Mucosa of stomach (tissue), 1 donor: ENCODE data around the gene GNAQ.

Experiments
- H3K27me3 ChIP-seq: one replicate; pipeline ENCODE4 v1.7.0; 2013; ENCODE audit warnings: mild to moderate bottlenecking, low read length; ENCODE audit not compliant: control insufficient read depth, insufficient read depth
- H3K36me3 ChIP-seq: one replicate; pipeline ENCODE4 v1.7.0; 2013; ENCODE audit warnings: low read length; ENCODE audit not compliant: control insufficient read depth, insufficient read depth
- H3K4me1 ChIP-seq: one replicate; pipeline ENCODE4 v1.7.0; 2013; ENCODE audit warnings: mild to moderate bottlenecking, low read length; ENCODE audit not compliant: control insufficient read depth, insufficient read depth
- H3K4me3 ChIP-seq: one replicate; pipeline ENCODE4 v1.7.0; 2013; ENCODE audit warnings: low read length
- H3K9ac ChIP-seq: one replicate; pipeline ENCODE4 v1.7.0; 2013; ENCODE audit warnings: mild to moderate bottlenecking, low read length, moderate library complexity
- H3K9me3 ChIP-seq: one replicate; pipeline ENCODE4 v1.7.0; 2013; ENCODE audit warnings: mild to moderate bottlenecking, low read length, moderate library complexity; ENCODE audit not compliant: control insufficient read depth
- donor health status: Pancreatic carcinoma.

The GNAQ gene

GRCh38 chr9:77927265-77927664 is 104.3 kb downstream of the GNAQ start:
- Histone ChIP-seq H3K36me3 (no peaks in the 10 kb centered on the region), H3K27me3 (no peaks in the 10 kb centered on the region), H3K9ac (no peak overlapping the region), H3K4me3 (no peak overlapping the region), H3K4me1 (peaks cover 8% of the 10 kb centered on the region), H3K9me3 (no peaks in the 10 kb centered on the region)

GRCh38 chr9:77926371-77926878 is 105.2 kb downstream of the GNAQ start:
- H3K36me3 ChIP-seq, result no peaks in the 10 kb centered on the region
- no peaks in the 10 kb centered on the region for H3K27me3 ChIP-seq
- peaks cover 8% of the 10 kb centered on the region for H3K4me1 ChIP-seq
- H3K9me3 ChIP-seq, result no peaks in the 10 kb centered on the region
- no peak overlapping the region for H3K4me3 ChIP-seq
- no peak overlapping the region for H3K9ac ChIP-seq

- Histone ChIP-seq H3K36me3 (no peaks in the 10 kb centered on the region), H3K9me3 (no peaks in the 10 kb centered on the region), H3K9ac (no peak overlapping the region), H3K27me3 (no peaks in the 10 kb centered on the region), H3K4me3 (no peak overlapping the region), H3K4me1 (peaks cover 3% of the 10 kb centered on the region)
Measured at GRCh38 chr9:77922591-77922990, 109.0 kb downstream of the GNAQ start.

GRCh38 chr9:77917800-77918199 is 113.8 kb downstream of the GNAQ start:
- H3K4me3 ChIP-seq, result no peak overlapping the region
- H3K36me3 ChIP-seq, result no peaks in the 10 kb centered on the region
- H3K9me3 ChIP-seq, result no peaks in the 10 kb centered on the region
- peaks cover 12% of the 10 kb centered on the region for H3K4me1 ChIP-seq
- H3K27me3 ChIP-seq, result no peaks in the 10 kb centered on the region
- no peak overlapping the region for H3K9ac ChIP-seq

- Histone ChIP-seq H3K36me3 (no peaks in the 10 kb centered on the region), H3K9ac (no peak overlapping the region), H3K9me3 (no peaks in the 10 kb centered on the region), H3K27me3 (no peaks in the 10 kb centered on the region), H3K4me3 (no peak overlapping the region), H3K4me1 (peaks cover 12% of the 10 kb centered on the region)
Measured at GRCh38 chr9:77916820-77917219, 114.8 kb downstream of the GNAQ start.

- Histone ChIP-seq H3K4me1 (peaks cover 12% of the 10 kb centered on the region), H3K36me3 (no peaks in the 10 kb centered on the region), H3K9me3 (no peaks in the 10 kb centered on the region), H3K4me3 (no peak overlapping the region), H3K9ac (no peak overlapping the region), H3K27me3 (no peaks in the 10 kb centered on the region)
Measured at GRCh38 chr9:77916410-77916819, 115.2 kb downstream of the GNAQ start.

GRCh38 chr9:77915744-77916143 is 115.9 kb downstream of the GNAQ start:
- no peaks in the 10 kb centered on the region for H3K27me3 ChIP-seq

GRCh38 chr9:77912895-77913693 is 118.5 kb downstream of the GNAQ start:
- H3K36me3 ChIP-seq, result no peaks in the 10 kb centered on the region
- H3K9ac ChIP-seq, result no peak overlapping the region
- no peaks in the 10 kb centered on the region for H3K9me3 ChIP-seq
- peaks cover 27% of the 10 kb centered on the region for H3K4me1 ChIP-seq
- H3K4me3 ChIP-seq, result no peak overlapping the region
- no peaks in the 10 kb centered on the region for H3K27me3 ChIP-seq

More at GRCh38 chr9:77915744-77916143, 115.9 kb downstream of the GNAQ start:
- peaks cover 17% of the 10 kb centered on the region for H3K4me1 ChIP-seq
- no peak overlapping the region for H3K9ac ChIP-seq
- H3K4me3 ChIP-seq, result no peak overlapping the region
- no peaks in the 10 kb centered on the region for H3K9me3 ChIP-seq
- H3K36me3 ChIP-seq, result no peaks in the 10 kb centered on the region

GRCh38 chr9:77911928-77912327 is 119.7 kb downstream of the GNAQ start:
- H3K27me3 ChIP-seq, result no peaks in the 10 kb centered on the region
- H3K9me3 ChIP-seq, result no peaks in the 10 kb centered on the region
- peaks cover 38% of the 10 kb centered on the region for H3K4me1 ChIP-seq
- no peak overlapping the region for H3K9ac ChIP-seq
- H3K4me3 ChIP-seq, result no peak overlapping the region
- no peaks in the 10 kb centered on the region for H3K36me3 ChIP-seq

GRCh38 chr9:77910194-77910621 is 121.4 kb downstream of the GNAQ start:
- no peaks in the 10 kb centered on the region for H3K36me3 ChIP-seq
- H3K4me1 ChIP-seq, result peaks cover 27% of the 10 kb centered on the region
- no peaks in the 10 kb centered on the region for H3K9me3 ChIP-seq
- no peaks in the 10 kb centered on the region for H3K27me3 ChIP-seq
- H3K9ac ChIP-seq, result no peak overlapping the region
- no peak overlapping the region for H3K4me3 ChIP-seq

- no peaks in the 10 kb centered on the region for H3K36me3 ChIP-seq
- peaks cover 27% of the 10 kb centered on the region for H3K4me1 ChIP-seq
- H3K9ac ChIP-seq, result no peak overlapping the region
- no peaks in the 10 kb centered on the region for H3K9me3 ChIP-seq
- no peaks in the 10 kb centered on the region for H3K27me3 ChIP-seq
- H3K4me3 ChIP-seq, result no peak overlapping the region
Measured at GRCh38 chr9:77909306-77909705, 122.3 kb downstream of the GNAQ start.

- Histone ChIP-seq H3K4me3 (no peak overlapping the region), H3K4me1 (peaks cover 27% of the 10 kb centered on the region), H3K9me3 (no peaks in the 10 kb centered on the region), H3K27me3 (no peaks in the 10 kb centered on the region), H3K9ac (no peak overlapping the region), H3K36me3 (no peaks in the 10 kb centered on the region)
Measured at GRCh38 chr9:77908293-77908692, 123.3 kb downstream of the GNAQ start.
